Limb (tissue), 2 donors: ENCODE measurements around the gene COL4A1.
A peak's percentile ranks its signal among the peaks of the same experiment; 100 is the strongest.

Experiments used
- DNase-seq, 2 donors: peaks; one replicate each; pipeline ENCODE4 v3.0.0-alpha.2; 2016; ENCODE audit errors: extremely low spot score in 2 of 2

COL4A1 gene

GRCh38 chr13:110261166-110262081 is 45.5 kb downstream of the COL4A1 start:
- DNase-seq = no peak

DNA sequence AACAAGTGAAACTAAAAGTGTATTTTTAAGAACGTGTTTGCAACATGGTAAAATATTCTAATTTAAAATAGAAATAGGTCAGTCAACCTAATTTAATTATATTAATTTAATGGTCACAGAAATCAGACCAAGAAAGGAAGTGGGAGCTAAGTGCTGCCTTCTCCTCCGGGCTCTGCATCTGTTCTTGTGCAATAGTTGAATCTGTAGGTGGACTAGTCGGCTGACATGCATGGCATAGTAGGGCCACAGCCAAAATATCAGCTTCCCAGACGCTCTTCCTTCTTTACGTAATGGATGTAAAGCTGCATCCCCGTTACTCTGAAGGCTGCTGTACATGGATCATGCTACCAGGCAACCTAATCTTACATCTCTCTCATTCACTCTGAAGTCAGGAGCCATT is 47.3 kb downstream of the COL4A1 start:
- no peak for DNase-seq

DNA sequence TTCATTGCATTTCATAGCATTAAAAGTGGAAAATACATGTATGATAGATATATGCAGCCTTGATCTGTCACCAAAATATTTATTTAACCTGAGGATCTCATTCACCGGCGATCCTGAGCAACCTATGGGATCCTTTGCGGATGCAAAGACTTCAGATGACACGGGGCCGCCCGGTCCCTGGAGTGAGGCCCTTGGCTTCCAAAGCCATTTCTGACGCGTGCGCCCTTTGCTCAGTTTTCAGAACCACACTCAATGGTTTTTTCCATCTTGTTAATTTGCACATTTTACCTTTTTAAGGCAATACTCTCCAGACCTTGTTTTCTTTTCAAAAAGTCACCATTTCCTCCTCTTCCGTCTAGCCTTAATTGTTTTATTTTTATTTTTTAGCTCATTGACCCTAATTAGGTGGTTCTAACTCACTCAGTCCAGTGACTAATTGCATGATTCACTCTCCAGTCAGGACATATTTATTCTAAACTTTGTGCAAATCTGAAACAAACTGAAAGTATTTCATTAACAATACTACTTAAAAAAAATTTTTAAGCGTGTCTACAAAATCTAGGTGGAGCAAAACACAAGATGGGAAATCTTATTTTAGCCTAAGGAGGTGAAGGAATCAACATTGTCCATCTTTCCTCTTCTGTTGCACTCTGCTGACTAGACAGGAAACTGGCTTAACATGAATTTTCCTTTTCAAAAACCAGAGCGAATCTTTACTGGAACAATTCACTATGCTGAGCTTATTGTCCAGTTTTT is 47.9 kb downstream of the COL4A1 start:
- no peak for DNase-seq

DNA sequence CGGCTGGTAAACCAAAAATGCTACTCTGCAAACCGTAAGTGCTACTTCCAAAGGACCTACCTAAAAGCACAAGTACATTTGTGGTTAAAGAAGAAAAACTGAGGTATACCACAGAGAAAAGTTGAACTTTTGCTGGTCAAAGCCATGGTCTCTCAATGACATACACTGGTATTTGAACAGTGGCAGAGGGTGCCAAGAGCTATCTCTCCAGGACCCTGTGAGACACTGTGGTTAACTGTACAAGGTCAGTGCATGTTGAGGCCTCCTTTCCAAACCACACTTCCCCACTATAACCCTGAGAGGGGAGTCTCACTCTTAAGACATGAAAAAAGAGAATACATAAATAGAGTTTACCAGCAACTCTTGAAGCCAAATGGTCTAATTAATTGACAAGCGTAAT is 49.5 kb downstream of the COL4A1 start:
- DNase-seq = no peak

GRCh38 chr13:110256126-110256905 is 50.6 kb downstream of the COL4A1 start:
- DNase-seq = no peak

DNA sequence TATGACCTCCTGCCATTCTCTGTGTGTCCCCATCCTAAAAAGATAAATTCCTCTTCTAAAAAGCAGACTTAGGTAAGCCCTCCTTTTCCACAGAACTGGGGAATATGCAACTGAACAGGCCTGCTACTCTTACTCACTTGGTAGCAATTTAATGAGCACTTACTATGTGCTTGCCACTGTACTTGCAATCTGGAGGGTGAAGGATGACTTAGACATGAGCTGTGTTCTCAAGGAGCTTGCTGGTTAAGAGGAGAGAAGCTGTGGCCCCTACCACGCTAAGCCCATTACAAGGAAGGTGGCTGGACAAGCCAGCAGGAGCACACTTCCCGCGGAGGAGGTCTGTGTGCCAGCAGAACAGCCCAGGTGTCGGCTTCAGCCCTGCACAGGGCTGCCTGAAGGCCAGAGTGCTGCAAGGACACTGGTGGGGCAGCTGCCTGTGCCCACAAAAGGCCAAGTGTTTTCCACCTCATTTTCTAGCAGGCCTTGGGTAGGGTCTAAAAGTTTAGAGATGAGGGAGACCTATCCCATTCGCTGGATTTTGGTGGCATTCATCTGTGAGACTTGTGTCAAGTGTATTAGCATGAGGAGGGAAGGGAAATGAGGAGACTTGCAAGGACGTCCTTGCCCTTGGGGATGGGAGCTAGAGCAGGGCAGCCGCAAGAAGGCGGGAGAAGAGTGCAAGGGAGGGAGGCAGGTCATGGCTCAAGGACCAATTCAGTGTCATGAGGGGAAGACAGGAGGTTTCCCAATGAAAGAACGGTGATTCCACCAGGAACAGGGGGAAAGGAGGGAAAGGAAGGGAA is 52.0 kb downstream of the COL4A1 start:
- DNase-seq = peak in 1 of 2 donors; percentile 9

GRCh38 chr13:110254151-110254679 is 52.7 kb downstream of the COL4A1 start:
- DNase-seq = peak in 1 of 2 donors; percentile 25

DNA sequence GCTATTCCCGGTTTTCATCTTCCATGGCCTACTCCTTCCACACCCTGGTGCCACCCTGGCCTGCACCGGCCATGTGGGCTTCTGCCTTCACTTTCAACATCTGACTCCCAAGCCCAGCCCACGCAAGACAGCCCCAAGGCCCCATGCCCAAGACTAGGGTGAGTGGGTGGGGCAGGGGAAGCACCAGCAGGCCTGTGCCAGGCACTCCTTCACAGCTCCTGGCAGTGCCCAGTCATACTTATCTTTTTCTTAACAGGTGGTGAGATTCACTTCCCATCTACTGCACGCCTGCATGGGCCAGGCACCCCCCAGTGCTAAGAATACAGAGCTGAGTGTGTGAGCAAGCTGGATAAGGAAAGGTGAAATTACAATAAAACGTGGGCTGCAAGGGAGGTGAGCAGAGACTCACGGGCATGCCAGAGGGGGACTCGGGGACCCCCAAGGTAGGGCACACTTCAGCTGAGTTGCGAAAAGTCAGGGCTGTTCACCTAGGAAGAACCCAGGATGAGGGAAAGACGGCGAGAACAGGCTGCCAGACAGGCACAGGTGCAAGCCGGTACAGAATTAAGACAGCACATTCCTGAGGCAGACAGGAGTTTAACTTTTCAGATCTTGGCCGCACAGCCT is 55.7 kb downstream of the COL4A1 start:
- peak in 1 of 2 donors; percentile 11 for DNase-seq

- DNase-seq = peak in 1 of 2 donors; percentile 34
Measured at GRCh38 chr13:110250258-110250891, 56.6 kb downstream of the COL4A1 start.

DNA sequence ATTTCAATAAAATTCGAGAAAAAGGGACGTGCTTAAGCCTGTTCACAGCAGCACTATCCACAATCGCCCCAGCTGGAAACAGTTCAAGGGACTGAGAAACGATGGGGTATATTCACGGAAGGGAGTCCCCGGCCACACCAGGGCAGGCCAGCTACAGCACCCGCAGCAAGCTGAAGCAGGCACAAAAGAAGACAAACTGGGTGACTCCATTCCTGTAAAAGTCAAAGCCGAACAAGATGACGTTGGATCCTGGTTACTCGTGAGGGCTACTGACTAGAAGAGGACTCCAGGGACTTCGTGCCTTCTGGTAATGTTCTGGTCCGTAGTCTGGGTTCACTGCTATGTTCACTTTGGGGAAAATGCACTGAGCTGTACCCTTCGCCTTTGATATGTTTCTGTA is 57.6 kb downstream of the COL4A1 start:
- DNase-seq = peak in 1 of 2 donors; percentile 11

DNA sequence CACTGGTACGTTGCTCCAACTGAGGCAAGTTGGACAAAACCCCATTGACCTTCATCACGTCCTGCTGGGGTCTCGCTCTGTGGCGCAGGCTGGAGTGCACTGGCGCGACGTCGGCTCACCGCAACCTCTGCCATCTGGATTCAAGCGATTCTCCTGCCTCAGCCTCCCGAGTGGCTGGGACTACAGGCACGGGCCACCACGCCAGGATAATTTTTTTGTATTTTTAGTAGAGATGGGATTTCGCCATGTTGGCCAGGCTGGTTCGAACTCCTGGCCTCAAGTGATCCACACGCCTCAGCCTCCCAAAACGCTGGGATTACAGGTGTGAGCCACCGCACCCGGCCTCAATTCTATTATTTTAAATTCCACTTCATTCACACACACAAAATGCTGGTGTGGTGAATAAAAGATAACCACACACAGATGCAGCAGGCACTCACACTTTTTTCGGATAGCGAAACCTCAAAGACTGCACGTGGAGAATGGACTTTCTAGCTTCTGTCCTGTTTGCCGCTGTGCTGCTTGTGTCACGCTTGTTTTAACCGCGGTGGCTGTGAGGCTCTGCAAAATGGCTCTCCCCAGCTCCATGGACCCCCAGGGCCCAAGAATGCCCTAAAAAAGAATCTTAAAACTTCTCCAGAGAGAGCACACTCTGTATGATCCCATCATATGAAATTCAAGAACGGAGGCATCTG is 58.4 kb downstream of the COL4A1 start:
- peak in 1 of 2 donors; percentile 7 for DNase-seq

DNA sequence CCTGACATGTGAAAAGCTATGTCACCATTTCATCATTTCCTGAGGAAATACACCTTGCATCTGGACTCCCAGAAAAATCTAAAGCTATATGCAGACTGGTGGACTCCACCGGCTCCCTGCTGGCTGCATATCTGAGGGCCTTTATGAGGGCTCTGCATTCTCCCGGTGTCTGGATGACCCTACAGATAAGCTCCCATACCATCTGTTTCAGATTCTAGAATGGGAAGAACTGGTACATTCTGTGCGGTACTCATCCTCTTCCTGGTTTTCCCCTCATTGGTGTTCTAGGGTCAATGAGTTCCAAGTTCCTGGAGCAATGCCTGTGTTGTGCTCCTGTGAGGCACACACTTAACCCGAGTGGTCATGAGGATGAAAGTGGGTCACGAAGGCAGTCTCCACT is 60.4 kb downstream of the COL4A1 start:
- peak in 1 of 2 donors; percentile 15 for DNase-seq

DNA sequence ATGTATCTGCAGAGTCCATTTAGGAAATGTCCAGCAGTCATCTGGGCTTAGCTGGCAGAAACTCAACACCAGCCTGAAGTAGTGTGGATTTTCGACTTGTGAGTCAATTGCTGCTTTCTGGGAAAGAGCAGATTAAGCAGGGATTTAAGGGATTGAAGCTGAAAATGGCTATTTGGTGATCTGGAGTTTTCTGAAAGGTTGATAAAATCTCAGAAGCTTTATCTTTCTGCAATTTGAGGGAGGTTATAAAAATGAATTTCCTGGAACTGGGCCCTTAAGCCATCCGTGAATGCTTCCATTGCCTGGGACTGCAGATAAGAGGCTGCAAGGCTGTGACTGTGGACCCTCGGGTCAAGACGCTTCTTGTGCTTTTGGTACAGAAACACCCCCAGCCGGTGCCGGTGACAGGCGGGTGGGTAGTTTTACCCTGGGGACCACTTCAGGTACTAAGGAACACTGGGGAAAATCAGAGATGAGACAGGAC is 61.5 kb downstream of the COL4A1 start:
- peak in 1 of 2 donors; percentile 23 for DNase-seq

DNA sequence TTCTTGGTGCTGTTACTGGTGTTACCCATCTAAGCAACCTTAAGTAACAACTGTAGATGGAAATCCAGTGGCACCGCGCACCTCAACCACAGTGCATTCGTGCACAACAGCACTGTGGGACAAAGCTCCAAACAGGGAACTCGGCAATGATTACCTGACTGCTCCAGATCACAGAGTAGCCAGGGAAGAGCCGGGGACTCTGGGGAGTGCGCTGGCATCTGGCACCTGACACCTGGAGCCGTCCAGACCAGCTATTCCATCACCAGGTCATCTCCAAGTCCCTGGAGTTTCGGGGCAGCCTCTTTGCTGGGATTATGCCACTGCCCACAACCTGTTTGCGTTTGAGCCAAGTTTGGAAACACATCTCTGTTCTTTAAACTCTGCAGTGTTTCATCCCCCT is 62.0 kb downstream of the COL4A1 start:
- no peak for DNase-seq

GRCh38 chr13:110244071-110244830 is 62.7 kb downstream of the COL4A1 start:
- DNase-seq = peak in 1 of 2 donors; percentile 89

GRCh38 chr13:110242615-110243014 is 64.3 kb downstream of the COL4A1 start:
- no peak for DNase-seq

GRCh38 chr13:110240943-110241342 is 66.0 kb downstream of the COL4A1 start:
- no peak for DNase-seq

DNA sequence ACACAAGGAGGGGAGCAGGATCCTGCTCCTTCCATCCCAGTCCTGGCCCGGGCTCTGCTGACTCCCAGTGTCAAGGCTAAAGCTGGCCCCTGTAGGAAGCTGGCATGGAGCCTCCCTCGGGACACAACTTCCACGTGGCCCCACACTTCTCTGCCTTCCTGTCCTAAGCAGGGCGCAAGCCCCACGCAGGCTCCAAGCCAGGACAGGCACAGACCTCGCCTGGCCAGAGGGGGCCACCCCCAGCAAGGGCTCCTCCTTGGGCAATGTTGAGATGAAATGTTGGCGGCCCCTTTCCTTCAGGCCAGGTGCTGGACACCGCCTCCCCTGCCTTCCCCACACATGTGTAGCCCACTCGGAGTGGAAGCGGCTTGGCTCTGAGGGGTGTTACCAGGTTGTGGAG is 66.6 kb downstream of the COL4A1 start:
- no peak for DNase-seq
